Stimulated activated naive CD8-positive, alpha-beta T cell treated with anti-CD3 and anti-CD28 coated beads, Interleukin-15, Interleukin-2, amounts not matched to agents 100 ng/mL and 50 ng/mL, for 24 hours (primary cell): ENCODE data around the gene ARHGEF38.

Experiments
- H3K27ac Mint-ChIP-seq: one replicate; pipeline ENCODE4 v1.8.0; 2021; ENCODE audit warnings: mild to moderate bottlenecking, mixed read lengths
- H3K27me3 Mint-ChIP-seq: one replicate; pipeline ENCODE4 v1.8.0; 2021; ENCODE audit warnings: mixed read lengths
- H3K36me3 Mint-ChIP-seq: one replicate; pipeline ENCODE4 v1.8.0; 2021; ENCODE audit warnings: low read depth, mixed read lengths
- H3K4me1 Mint-ChIP-seq: one replicate; pipeline ENCODE4 v1.8.0; 2021; ENCODE audit warnings: low read depth, mixed read lengths
- H3K4me3 Mint-ChIP-seq: one replicate; pipeline ENCODE4 v1.8.0; 2021; ENCODE audit warnings: mild to moderate bottlenecking, mixed read lengths
- H3K9me3 Mint-ChIP-seq: one replicate; pipeline ENCODE4 v1.8.0; 2021; ENCODE audit warnings: mixed read lengths

The ARHGEF38 gene

GRCh38 chr4:105544520-105545286 lies 7.7 kb upstream of the ARHGEF38 start:
- Mint-ChIP-seq H3K4me1 (no peaks in the 10 kb centered on the region), H3K27ac (no peak overlapping the region), H3K27me3 (peaks cover 9% of the 10 kb centered on the region), H3K4me3 (no peak overlapping the region), H3K36me3 (no peaks in the 10 kb centered on the region), H3K9me3 (no peaks in the 10 kb centered on the region)

- H3K4me3 Mint-ChIP-seq: no peak overlapping the region
- no peak overlapping the region for H3K27ac Mint-ChIP-seq
- H3K36me3 Mint-ChIP-seq: no peaks in the 10 kb centered on the region
- H3K27me3 Mint-ChIP-seq: peaks cover 9% of the 10 kb centered on the region
- H3K4me1 Mint-ChIP-seq: no peaks in the 10 kb centered on the region
- no peaks in the 10 kb centered on the region for H3K9me3 Mint-ChIP-seq
Measured at GRCh38 chr4:105546086-105546485, 6.3 kb upstream of the ARHGEF38 start.

GRCh38 chr4:105547769-105548168 lies 4.7 kb upstream of the ARHGEF38 start:
- Mint-ChIP-seq H3K4me1 (no peaks in the 10 kb centered on the region), H3K4me3 (no peak overlapping the region), H3K27ac (no peak overlapping the region), H3K27me3 (no peaks in the 10 kb centered on the region), H3K9me3 (no peaks in the 10 kb centered on the region), H3K36me3 (no peaks in the 10 kb centered on the region)

GRCh38 chr4:105548483-105548882 lies 3.9 kb upstream of the ARHGEF38 start:
- Mint-ChIP-seq H3K27me3 (no peaks in the 10 kb centered on the region), H3K36me3 (no peaks in the 10 kb centered on the region), H3K9me3 (no peaks in the 10 kb centered on the region), H3K4me1 (no peaks in the 10 kb centered on the region), H3K4me3 (no peak overlapping the region), H3K27ac (no peak overlapping the region)

- Mint-ChIP-seq H3K27ac (no peak overlapping the region), H3K4me3 (no peak overlapping the region), H3K27me3 (peaks cover 4% of the 10 kb centered on the region), H3K36me3 (no peaks in the 10 kb centered on the region), H3K9me3 (no peaks in the 10 kb centered on the region), H3K4me1 (no peaks in the 10 kb centered on the region)
Measured at GRCh38 chr4:105550641-105551040, 1.8 kb upstream of the ARHGEF38 start.

GRCh38 chr4:105555409-105555808 lies 3.0 kb downstream of the ARHGEF38 start:
- Mint-ChIP-seq H3K4me1 (no peaks in the 10 kb centered on the region), H3K27me3 (peaks cover 11% of the 10 kb centered on the region), H3K27ac (no peak overlapping the region), H3K4me3 (no peak overlapping the region), H3K36me3 (no peaks in the 10 kb centered on the region), H3K9me3 (no peaks in the 10 kb centered on the region)

GRCh38 chr4:105556206-105556605 lies 3.8 kb downstream of the ARHGEF38 start:
- H3K27me3 Mint-ChIP-seq: peaks cover 11% of the 10 kb centered on the region
- H3K27ac Mint-ChIP-seq: no peak overlapping the region
- H3K9me3 Mint-ChIP-seq: no peaks in the 10 kb centered on the region
- H3K4me1 Mint-ChIP-seq: no peaks in the 10 kb centered on the region
- H3K4me3 Mint-ChIP-seq: no peak overlapping the region
- no peaks in the 10 kb centered on the region for H3K36me3 Mint-ChIP-seq

GRCh38 chr4:105558277-105558676 lies 5.9 kb downstream of the ARHGEF38 start:
- H3K9me3 Mint-ChIP-seq: no peaks in the 10 kb centered on the region
- H3K27me3 Mint-ChIP-seq: peaks cover 13% of the 10 kb centered on the region
- no peaks in the 10 kb centered on the region for H3K36me3 Mint-ChIP-seq
- no peaks in the 10 kb centered on the region for H3K4me1 Mint-ChIP-seq
- H3K27ac Mint-ChIP-seq: no peak overlapping the region
- no peak overlapping the region for H3K4me3 Mint-ChIP-seq

- no peaks in the 10 kb centered on the region for H3K4me1 Mint-ChIP-seq
- no peak overlapping the region for H3K27ac Mint-ChIP-seq
- H3K27me3 Mint-ChIP-seq: peaks cover 10% of the 10 kb centered on the region
- H3K4me3 Mint-ChIP-seq: no peak overlapping the region
- H3K36me3 Mint-ChIP-seq: no peaks in the 10 kb centered on the region
- H3K9me3 Mint-ChIP-seq: no peaks in the 10 kb centered on the region
Measured at GRCh38 chr4:105560421-105560848, 8.0 kb downstream of the ARHGEF38 start.

- Mint-ChIP-seq H3K27me3 (peaks cover 3% of the 10 kb centered on the region), H3K4me1 (no peaks in the 10 kb centered on the region), H3K36me3 (no peaks in the 10 kb centered on the region), H3K4me3 (no peak overlapping the region), H3K9me3 (no peaks in the 10 kb centered on the region), H3K27ac (no peak overlapping the region)
Measured at GRCh38 chr4:105563352-105563751, 10.9 kb downstream of the ARHGEF38 start.

- Mint-ChIP-seq H3K4me1 (no peaks in the 10 kb centered on the region), H3K27ac (no peak overlapping the region), H3K9me3 (no peaks in the 10 kb centered on the region), H3K4me3 (no peak overlapping the region), H3K27me3 (no peaks in the 10 kb centered on the region), H3K36me3 (no peaks in the 10 kb centered on the region)
Measured at GRCh38 chr4:105568584-105568983, 16.2 kb downstream of the ARHGEF38 start.

- Mint-ChIP-seq H3K4me1 (no peaks in the 10 kb centered on the region), H3K9me3 (no peaks in the 10 kb centered on the region), H3K27me3 (no peaks in the 10 kb centered on the region), H3K36me3 (no peaks in the 10 kb centered on the region), H3K27ac (no peak overlapping the region), H3K4me3 (no peak overlapping the region)
Measured at GRCh38 chr4:105569057-105569865, 16.8 kb downstream of the ARHGEF38 start.

- no peaks in the 10 kb centered on the region for H3K36me3 Mint-ChIP-seq
- H3K4me3 Mint-ChIP-seq: no peak overlapping the region
- H3K9me3 Mint-ChIP-seq: no peaks in the 10 kb centered on the region
- H3K27ac Mint-ChIP-seq: no peak overlapping the region
- H3K4me1 Mint-ChIP-seq: no peaks in the 10 kb centered on the region
- H3K27me3 Mint-ChIP-seq: no peaks in the 10 kb centered on the region
Measured at GRCh38 chr4:105569866-105570236, 17.4 kb downstream of the ARHGEF38 start.

GRCh38 chr4:105572296-105572695 lies 19.9 kb downstream of the ARHGEF38 start:
- Mint-ChIP-seq H3K27ac (no peak overlapping the region), H3K4me1 (no peaks in the 10 kb centered on the region), H3K9me3 (no peaks in the 10 kb centered on the region)

GRCh38 chr4:105586638-105587328 lies 34.4 kb downstream of the ARHGEF38 start:
- Mint-ChIP-seq H3K27ac (no peak overlapping the region), H3K4me3 (no peak overlapping the region), H3K9me3 (no peaks in the 10 kb centered on the region), H3K36me3 (no peaks in the 10 kb centered on the region), H3K4me1 (no peaks in the 10 kb centered on the region), H3K27me3 (peaks cover 17% of the 10 kb centered on the region)

More at GRCh38 chr4:105572296-105572695, 19.9 kb downstream of the ARHGEF38 start:
- H3K27me3 Mint-ChIP-seq: peaks cover 7% of the 10 kb centered on the region
- no peaks in the 10 kb centered on the region for H3K36me3 Mint-ChIP-seq
- H3K4me3 Mint-ChIP-seq: no peak overlapping the region
